HG02938 (cell line): ENCODE data around the gene FHIT.
"Not testable (repeated sequence)": the region's sequence is repeated elsewhere in the genome, so short reads cannot be mapped to it uniquely, and the experiment has no call there.

Experiments used
- ATAC-seq: cut with Tn5 transposase; IDR thresholded peaks from one replicate; pipeline ENCODE4 v1.9.1; 2021; ENCODE audit warnings: mild to moderate bottlenecking, moderate library complexity; ENCODE audit not compliant: unreplicated experiment

FHIT gene

DNA sequence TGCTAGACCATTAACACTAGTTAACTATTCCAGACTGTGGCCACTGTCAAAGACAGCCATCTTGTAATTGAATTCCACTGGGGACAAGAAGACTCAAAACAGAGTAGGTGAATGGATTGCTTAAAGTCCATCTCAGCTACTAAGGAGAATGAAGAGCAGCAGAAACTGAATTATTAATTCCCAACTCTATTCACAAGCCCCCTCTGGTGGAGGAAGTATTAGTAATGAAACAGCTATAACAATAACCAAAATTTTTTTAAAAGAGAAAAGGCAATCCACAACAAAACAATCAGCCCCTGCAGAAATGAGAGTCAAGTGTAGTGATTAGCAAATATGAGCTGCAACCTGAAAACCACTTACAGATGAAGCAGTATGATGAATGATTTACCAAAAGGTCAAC lies 302.8 kb downstream of the FHIT start:
- no peak for ATAC-seq

DNA sequence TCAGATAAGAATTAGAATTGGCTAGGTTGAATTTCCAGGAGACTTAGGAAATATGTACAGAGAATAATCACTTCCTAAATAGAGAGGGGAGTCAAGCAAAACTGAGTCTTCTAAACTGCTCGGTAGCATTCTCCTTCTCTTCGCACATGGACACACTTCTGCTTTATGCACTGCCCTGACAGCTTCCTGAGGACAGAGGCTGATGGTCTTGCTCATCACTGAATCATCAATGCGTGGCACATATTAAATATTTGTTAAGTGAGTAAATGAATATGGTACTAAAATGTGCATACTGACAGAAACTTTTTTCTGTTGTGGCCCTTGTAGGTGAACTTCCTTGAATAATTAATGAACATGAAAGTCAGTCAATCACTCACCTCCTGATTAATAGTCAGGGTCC lies 315.5 kb downstream of the FHIT start:
- ATAC-seq = no peak

DNA sequence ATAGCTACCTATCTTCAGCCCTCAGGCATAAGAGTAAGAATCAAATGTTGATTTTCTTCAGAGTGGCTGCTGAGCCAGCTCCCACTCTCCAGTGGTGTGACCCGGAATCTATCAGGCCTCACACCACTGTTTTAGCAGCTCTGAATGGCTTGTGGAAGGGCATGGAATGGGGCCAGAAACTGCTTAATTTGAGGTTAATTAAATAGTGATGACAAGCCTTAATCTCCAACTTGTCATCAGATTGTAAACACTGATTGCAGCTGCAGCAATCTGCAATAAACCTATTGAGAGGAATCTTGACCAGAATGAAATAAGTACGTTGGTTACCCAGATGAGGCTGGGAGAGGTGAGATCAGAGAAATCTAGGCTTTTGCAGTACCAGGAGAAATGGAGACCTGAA lies 317.4 kb downstream of the FHIT start:
- no peak for ATAC-seq

DNA sequence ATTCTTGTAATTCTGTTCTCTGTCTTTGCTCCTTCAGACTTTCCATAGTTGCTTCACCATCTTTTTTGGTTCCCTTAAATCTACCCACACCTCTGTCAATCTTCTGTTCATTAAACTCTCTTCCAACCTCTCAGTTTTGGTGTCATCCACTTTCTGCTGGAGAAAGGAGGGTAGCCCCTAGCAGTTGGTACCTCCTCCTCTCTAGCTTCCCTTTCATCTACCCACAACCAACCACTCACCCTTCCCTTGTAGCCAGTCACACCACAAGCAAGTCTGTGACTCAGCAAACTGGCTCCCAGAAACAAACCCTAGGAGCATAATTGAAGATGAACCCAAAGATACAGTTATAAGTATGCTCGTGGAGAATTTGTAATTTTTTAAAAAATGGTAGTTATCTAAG lies 318.6 kb downstream of the FHIT start:
- no peak for ATAC-seq

DNA sequence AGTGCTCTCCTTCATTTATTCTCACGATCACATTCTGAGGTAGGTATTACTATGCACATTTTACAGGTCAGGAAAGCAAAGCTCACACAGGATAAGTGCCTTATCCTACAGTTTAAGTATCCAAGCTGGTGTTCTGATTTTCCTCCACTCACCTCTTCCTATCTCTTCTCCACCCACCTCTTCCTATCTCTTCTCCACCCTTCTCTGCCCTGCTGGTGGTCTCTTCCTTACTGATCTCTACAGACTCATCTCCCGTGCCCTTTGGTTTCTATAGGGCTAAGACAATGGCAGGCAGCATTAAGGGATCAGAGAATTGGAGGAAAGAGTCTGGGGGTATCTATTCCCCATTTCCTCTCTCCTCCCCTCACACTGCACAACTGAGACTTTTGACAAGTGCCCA lies 319.1 kb downstream of the FHIT start:
- ATAC-seq = no peak

DNA sequence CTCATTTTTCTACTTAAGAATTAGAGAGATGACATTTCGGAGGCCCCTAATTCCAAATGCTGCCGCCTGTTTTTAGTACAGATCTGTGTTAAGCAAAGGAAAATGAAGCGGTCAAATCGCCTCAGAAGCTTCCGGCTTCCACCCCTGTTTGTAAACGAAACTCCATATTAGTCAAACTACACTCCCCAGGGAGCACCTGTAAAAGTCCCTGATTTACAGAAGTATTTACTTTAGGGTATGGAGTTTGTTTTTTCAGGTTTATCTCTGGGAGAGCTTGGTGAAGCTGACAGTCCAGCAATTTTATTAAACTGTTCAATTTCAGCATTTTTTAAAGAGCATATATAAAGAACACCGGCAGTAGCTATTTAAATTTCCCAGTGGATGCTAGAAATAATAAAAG lies 319.8 kb downstream of the FHIT start:
- ATAC-seq = no peak

DNA sequence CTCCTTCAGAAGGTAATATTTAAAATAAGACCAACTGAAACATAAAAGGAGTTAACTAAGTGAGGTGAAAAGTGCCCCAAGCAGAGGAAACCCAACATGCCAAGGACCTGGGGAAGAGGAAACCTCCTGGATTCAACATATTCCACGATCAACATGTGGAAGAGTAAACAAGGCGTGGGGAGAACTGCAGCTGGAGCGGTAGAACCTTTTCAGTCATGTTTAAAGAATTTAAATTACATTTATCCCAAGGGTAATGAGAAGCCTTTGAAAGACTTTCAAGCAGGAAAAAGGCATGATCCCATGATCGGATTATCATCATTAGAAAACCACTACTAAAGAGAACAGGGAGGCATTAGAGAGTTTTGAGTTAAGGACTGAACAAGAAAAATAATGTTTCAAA lies 330.7 kb downstream of the FHIT start:
- ATAC-seq = no peak

DNA sequence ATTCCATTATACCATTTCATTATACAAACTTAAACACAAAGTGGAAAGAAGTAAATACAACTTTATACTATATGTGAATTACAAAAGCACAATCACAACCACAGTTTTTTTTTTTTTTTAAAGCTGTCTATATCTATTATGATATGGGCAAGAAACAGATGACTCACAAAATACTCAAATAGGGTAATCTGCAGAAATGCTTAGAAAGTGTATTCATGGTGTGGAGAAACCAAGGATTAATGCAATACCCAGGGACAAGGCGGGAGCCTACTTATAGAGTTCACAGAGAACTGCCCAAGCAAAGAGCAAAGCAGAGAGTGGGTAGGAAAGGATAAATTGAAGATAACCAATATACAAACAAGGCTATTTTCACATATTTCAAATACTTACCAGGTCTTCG lies 332.0 kb downstream of the FHIT start:
- no peak for ATAC-seq

DNA sequence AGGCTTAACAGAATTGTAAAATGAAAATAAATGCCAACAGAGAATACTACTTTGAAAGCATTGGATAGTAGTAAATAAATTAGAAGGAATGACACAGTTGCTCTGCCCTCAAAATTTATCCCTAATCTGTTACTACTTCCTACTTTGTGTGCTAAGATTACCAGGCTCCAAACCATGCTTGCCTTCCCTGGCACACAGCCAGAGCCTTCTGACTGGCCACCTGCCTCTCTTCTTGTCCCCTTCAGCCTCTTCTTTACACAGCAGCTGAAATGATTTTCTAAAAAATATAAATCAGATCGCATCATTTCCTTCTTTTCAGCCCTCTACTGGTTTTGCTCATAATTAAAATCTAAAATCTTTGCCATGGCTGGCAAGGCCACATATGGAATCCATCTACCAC lies 334.1 kb downstream of the FHIT start:
- no peak for ATAC-seq

DNA sequence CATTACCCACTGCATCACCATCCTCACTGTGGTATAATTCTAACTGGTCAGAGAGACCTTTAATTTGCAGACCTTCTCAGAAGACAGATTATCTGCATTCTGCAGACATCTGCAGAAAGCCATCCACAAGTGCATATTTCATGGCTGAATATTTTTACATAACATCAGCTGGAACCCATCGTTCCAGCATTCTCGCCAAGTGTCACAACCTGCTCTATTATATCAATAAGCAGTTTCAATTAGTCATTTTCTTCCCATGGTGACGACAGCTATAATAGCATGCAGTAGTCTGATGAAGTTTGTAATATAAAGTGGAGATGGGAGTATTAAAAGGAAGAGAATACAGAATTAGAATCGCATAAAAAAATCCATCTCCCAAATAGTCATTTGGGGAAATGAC lies 334.7 kb downstream of the FHIT start:
- ATAC-seq = no peak

DNA sequence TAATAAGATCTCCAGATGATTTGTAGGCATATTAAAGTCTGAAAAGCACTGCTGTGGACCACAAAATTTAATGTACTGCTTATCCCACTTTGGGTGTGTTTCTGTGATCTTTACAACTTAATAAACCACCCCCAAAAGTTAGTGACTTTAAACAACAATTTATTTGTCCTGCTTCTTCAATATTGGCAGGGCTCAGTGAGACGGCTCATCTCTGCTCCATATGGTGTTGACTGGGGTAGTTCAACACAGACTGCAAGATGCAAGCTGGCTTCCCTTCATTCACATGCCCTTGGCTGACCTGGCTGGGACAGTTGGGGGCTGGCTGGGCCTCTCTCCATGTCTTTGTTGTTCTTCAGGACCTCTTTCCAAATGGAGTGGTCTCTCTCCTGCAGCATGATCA lies 337.8 kb downstream of the FHIT start:
- no peak for ATAC-seq

DNA sequence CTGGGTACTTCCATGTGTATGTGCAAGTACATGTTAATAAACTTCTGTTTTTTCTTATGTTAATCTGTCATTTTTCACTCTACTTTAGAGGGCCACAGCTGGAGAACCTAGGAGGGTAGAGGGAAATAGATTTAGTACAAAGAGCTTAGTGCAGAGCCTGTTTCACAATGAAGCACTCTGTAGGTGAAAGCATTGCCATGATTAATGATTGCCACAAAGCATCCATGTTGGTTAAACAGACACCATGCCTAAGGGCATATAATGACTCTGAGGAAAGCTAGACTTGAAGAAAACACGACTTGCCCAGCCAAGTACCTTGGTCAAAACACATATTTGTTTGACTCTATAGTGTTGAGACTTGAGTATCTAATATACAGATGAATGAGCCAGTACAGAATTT lies 338.4 kb downstream of the FHIT start:
- no peak for ATAC-seq

DNA sequence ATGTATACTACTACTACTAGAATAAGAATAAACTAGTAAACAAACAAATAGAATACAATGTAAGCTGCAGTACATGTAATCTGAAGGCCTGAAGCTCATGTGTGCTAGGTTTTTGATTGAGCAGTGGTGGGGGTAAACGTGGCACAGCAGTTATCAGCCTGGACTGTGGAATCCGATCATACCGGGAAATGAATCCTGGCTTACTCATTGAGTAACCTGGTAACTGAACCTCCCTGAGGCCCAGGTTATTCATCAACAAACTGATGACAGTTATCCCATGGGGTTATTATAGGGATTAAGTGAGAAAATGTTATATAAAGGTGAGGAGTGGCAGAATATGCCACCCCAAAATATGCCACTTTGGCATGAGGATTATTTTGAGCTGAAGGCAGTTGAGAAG lies 339.1 kb downstream of the FHIT start:
- no peak for ATAC-seq

DNA sequence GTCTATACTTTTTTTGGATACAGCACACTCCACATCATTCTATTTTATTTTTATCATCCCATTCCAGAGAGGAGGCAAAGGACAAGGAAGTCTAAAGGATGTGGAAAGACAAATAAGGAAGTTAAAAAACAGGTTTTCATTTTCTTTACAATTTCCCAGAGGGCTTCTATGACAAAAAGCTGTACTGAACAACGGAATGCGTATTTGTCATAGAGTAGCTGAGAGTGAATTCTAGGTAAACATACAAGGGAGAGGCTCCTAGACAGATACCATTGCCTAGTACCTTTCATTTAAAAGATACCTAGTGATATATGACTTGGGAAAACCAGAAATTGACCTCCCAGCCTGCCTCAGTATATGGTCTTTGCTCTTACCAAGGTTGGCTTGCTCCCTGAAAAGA lies 341.7 kb downstream of the FHIT start:
- ATAC-seq = no peak

DNA sequence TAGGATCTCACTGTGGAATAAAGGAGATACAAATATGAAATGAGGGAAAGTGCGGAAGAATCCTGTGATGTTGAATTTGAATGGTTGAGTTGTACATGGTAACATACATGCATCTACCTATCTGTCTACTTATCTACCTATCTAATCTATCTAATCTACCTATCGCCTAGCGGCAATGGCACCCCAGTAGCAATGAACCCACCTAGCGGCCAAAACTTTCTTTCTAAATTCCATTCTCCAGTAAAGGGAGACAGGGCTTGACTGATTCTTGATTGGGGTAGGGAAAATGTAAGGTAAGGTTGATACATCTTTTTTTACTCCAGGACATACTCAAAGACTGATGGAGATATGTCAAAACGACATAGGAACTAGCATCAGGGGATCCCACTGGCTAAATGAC lies 345.0 kb downstream of the FHIT start:
- no peak for ATAC-seq

DNA sequence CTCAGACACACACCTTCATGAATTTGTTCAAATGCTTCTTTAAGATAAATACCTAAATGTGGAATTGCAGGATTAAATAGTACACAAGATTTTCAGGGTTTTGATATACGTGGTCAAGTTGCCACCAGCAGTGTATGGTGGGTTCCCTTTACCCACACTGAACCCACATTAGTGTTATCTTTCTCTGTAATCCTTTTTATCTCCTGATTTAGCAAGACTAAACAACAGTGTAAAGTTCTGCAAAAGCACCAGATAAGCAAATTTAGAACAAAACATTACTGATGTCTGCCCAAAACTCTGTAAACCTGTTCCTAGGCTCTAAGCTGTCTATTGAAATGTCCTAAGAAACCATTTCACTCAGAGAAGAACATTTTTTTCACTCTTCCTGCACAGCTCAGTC lies 352.9 kb downstream of the FHIT start:
- no peak for ATAC-seq

DNA sequence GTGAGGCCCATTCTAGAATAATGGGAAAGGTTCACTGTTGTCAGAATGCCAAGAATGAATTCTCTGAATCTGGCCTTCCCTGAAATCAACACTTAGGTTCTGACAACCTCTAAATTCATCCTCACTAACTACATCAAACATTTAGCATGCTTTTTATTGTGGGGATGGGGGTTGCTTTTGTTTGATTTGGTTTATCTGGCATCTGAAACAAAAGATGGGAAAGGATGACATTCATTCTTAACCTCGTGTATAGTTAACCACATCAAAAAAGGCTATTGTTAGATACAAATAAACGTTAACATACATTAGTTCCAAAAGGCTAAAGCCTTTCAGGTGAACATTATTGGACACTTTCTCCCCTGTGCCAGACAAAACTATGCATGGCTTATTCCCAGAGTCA lies 357.3 kb downstream of the FHIT start:
- no peak for ATAC-seq

DNA sequence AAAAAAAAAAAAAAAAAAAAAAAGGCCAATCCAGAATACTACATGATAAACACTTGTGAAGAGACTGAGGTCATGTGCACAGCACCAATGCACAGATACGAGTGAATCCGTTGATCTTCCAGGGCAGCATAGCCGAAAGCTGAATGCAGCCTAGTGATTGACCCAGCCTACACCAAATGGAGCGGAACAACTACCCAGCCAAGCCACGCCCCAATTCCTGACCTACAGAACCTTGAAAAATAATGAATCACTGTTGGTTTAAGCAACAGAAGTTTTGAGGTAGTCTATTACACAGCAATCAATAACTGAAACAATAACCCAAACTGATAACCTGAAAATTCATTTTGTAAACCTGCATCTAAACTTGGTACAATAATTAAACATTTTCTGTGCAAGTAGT lies 361.0 kb downstream of the FHIT start:
- ATAC-seq = no peak

DNA sequence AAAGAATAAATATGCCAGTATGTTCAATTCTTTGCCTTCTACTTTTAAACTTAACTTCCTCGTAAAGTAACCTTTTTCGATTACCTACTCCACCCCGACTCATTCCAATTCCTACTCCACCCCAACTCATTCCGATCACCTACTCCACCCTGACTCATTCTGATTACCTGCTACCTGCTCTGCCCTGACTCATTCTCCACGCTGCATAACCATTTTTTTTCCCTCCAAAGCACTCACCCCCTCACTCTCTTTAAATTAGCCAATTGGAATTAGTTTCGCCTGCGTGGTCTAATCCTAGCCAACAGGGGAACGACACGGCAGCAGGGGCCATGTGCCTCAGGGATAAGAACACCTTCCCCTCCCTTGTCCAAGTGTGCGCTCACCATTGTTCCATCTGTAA lies 362.3 kb downstream of the FHIT start:
- ATAC-seq = not testable (repeated sequence)

DNA sequence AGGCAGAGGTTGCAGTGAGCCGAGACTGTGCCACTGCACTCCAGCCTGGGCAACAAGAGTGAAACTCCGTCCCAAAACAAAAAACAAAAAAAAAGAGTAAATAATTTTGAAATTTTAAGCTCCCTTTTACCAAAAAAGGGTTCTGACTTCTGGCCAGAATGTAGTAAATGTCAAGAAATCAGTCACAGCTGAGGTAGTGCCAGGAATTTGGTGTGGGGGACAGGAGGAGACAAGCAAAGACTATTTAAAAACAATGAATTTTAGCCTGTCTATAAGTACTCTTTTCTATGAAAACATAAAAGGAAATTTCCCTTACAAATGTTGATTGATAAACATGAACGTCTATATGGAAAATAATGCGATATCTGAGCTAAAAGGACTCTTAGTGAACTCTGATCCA lies 363.7 kb downstream of the FHIT start:
- no peak for ATAC-seq

DNA sequence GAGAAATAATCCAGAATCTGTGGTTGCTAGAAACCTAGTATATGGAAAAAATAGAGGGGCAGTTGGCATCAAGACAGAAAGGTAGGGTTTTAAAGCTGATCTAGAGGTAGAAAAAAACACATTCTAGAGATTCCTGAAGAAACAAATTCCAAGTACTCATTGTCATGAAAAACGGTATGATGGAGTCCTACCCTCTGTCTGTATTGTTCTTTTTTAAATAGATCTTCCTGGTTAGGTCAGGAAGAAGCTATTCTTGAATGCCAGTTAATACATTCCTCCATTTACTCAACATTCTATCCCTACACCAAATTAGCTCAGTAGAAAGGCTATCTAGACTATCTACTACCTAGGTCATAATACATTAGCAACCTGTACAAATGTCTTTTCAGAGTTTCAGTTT lies 364.7 kb downstream of the FHIT start:
- no peak for ATAC-seq

DNA sequence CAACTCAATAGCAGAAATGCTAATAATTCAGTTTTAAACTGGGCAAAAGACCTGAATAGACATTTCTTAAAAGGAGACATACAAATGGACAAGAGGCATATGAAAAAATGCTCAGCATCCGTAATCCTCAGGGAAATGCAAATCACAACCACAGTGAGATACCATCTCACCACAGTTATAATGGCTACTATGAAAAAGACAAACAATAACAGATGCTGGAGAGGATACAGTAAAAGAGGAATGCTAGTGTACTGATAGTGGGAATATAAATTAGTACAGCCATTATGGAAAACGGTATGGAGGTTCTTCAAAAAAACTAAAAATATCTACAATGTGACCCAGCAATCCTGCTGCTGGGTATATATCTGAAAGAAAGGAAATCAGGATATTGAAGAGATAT lies 367.2 kb downstream of the FHIT start:
- no peak for ATAC-seq

DNA sequence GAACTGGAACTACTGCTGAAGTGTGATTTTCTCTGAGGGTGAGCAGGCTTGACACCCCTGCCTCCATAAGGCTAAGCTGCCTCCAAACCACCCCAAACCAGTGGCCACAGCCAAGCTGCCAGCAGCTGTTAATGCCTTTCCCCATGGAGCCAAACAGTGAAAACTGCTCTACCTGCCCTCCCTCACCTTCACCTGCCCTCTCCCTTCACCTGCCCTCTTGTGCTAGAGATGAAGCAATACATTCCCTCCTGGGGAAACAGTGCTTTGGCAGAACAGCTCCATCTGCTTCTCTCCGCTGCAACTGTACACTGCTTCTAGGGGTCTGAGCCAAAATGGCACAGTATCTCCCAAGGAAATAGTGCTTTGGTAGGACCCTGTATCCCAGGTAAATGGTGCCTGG lies 374.1 kb downstream of the FHIT start:
- ATAC-seq = no peak

DNA sequence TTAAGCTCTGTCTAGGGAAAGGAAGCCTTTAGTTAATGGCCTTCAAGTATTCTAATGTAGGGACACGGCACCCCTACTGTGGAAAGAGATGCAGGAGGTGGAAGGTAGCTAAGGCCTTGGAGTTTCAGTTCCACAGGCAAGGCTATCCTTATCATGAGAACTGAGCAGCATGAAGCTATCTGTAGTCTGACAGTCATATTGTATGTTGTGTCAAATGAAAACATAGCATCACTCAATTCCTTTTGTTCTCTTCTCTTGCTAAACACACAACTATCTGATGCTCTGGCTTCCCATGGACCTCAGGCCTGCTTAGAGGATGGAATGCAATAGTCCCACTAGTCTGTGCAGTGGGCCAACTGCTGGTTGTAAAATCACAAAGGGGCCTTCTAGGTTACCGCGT lies 380.9 kb downstream of the FHIT start:
- no peak for ATAC-seq
